Peyer's patch (tissue), 4 donors: Measurements from ENCODE around the gene ITIH1.

ENCODE experiments used
- POLR2A ChIP-seq, 2 donors: fragments of 450-650 bp; IDR thresholded peaks; one replicate each; pipeline ENCODE4 v1.5.1; 2017; ENCODE audit warnings: antibody characterized with exemption in 2 of 2, mild to moderate bottlenecking in 2 of 2, moderate library complexity in 2 of 2
- TF ChIP-seq, protein P1 (sequence below), 6 experiments: fragments of 450-650 bp in 4 of 6; fragments of 200-600 bp in 2 of 6; sonication (generic) in 1 of 6; IDR thresholded peaks; one replicate each; pipeline ENCODE4 v1.5.1; 2017 to 2019; ENCODE audit warnings: antibody characterized with exemption in 6 of 6, mild to moderate bottlenecking in 3 of 6, moderate library complexity in 1 of 6

DNA sequence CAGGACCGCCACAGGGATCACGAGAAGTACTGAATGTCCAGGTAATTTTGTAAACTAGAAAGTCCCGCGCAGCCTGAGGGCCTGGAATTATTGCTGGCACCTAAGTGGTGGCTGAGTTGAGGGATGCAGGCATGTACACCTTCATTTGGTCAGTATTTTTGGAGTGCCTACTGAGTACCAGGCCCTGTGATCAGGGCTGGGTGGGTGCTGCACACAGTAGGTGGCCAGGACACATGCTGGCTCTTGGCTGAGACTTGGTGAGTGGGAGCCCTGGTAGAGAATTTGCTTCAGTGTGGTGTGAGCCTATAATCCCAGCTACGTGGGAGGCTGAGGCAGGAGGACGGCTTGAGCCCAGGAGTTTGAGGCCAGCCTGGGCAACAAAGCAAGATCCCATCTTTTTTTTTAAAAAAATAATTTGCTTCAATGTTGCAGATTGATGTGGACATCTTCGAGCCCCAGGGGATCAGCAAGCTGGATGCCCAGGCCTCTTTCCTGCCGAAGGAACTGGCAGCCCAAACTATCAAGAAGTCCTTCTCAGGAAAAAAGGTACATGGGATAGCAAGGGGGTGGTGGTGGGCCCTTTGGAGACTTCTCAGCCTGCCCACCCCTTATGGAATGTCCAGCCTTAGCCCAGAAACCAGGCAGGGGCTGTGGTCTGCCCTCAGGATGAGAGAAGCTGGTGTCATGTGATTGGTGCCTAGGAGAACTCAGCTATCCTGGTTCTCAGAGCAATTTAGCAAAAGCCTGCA lies 2.6 kb downstream of the ITIH1 start:
- TF ChIP-seq, protein P1, sequence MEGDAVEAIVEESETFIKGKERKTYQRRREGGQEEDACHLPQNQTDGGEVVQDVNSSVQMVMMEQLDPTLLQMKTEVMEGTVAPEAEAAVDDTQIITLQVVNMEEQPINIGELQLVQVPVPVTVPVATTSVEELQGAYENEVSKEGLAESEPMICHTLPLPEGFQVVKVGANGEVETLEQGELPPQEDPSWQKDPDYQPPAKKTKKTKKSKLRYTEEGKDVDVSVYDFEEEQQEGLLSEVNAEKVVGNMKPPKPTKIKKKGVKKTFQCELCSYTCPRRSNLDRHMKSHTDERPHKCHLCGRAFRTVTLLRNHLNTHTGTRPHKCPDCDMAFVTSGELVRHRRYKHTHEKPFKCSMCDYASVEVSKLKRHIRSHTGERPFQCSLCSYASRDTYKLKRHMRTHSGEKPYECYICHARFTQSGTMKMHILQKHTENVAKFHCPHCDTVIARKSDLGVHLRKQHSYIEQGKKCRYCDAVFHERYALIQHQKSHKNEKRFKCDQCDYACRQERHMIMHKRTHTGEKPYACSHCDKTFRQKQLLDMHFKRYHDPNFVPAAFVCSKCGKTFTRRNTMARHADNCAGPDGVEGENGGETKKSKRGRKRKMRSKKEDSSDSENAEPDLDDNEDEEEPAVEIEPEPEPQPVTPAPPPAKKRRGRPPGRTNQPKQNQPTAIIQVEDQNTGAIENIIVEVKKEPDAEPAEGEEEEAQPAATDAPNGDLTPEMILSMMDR (IDR thresholded peaks at IDR 0.05), result no peak
- TF ChIP-seq POLR2A (IDR thresholded peaks at IDR 0.05), result no peak
